OCI-LY1 (cell line): ENCODE results near the gene CCDC33.

Experiments
- H2AFZ ChIP-seq: fragments of 200-600 bp; sonication (generic), shearing (Covaris generic); 2 replicates; pipeline ENCODE4 v1.6.0; 2014; ENCODE audit warnings: antibody characterized with exemption, mild to moderate bottlenecking, low read length
- H3F3A ChIP-seq: fragments of 200-600 bp; sonication (generic), shearing (Covaris generic); 2 replicates; pipeline ENCODE4 v1.6.0; 2014; ENCODE audit warnings: mild to moderate bottlenecking, antibody characterized with exemption, low read length, moderate library complexity; ENCODE audit not compliant: insufficient read depth
- H3K27ac ChIP-seq: fragments of 200-600 bp; sonication (generic); 2 replicates; pipeline ENCODE4 v1.5.1; 2014; ENCODE audit warnings: low read length, mixed run types, mild to moderate bottlenecking, low read depth; ENCODE audit not compliant: poor library complexity, severe bottlenecking
- H3K27me3 ChIP-seq: fragments of 200-600 bp; sonication (generic); 2 replicates; pipeline ENCODE4 v1.6.0; 2014; ENCODE audit warnings: antibody characterized with exemption, mild to moderate bottlenecking, low read length, moderate library complexity; ENCODE audit not compliant: insufficient read depth
- H3K36me3 ChIP-seq: fragments of 200-600 bp; sonication (generic); 2 replicates; pipeline ENCODE4 v1.6.1; 2014; ENCODE audit warnings: mild to moderate bottlenecking, antibody characterized with exemption, low read length, moderate library complexity, mixed read lengths; ENCODE audit not compliant: insufficient read depth
- H3K4me1 ChIP-seq: fragments of 200-600 bp; sonication (generic); 2 replicates; pipeline ENCODE4 v1.5.1; 2014; ENCODE audit warnings: mild to moderate bottlenecking, low read length, moderate library complexity; ENCODE audit not compliant: insufficient read depth, severe bottlenecking
- H3K4me2 ChIP-seq: fragments of 200-600 bp; sonication (generic), shearing (Covaris generic); 2 replicates; pipeline ENCODE4 v1.6.1; 2014; ENCODE audit warnings: low read length
- H3K4me3 ChIP-seq: fragments of 200-600 bp; sonication (generic); 2 replicates; pipeline ENCODE4 v1.5.1; 2014; ENCODE audit warnings: low read length, low read depth, mild to moderate bottlenecking, mixed read lengths; ENCODE audit not compliant: poor library complexity, severe bottlenecking
- H3K79me2 ChIP-seq: fragments of 200-600 bp; shearing (Covaris generic); 2 replicates; pipeline ENCODE4 v1.6.1; 2016; ENCODE audit warnings: mixed run types, low read length, mixed read lengths; ENCODE audit not compliant: insufficient read depth
- H3K9ac ChIP-seq: fragments of 200-600 bp; sonication (generic), shearing (Covaris generic); 2 replicates; pipeline ENCODE4 v1.6.1; 2014; ENCODE audit warnings: mild to moderate bottlenecking, low read length, mixed read lengths
- H3K9me2 ChIP-seq: fragments of 200-600 bp; sonication (generic), shearing (Covaris generic); 2 replicates; pipeline ENCODE4 v1.6.1; 2014; ENCODE audit warnings: low read depth, mild to moderate bottlenecking, low read length, mixed read lengths
- H3K9me3 ChIP-seq: fragments of 200-600 bp; shearing (Covaris generic); 2 replicates; pipeline ENCODE4 v1.6.1; 2014; ENCODE audit warnings: low read length, mixed read lengths
- H4K20me1 ChIP-seq: fragments of 200-600 bp; sonication (generic), shearing (Covaris generic); 2 replicates; pipeline ENCODE4 v1.6.0; 2016; ENCODE audit warnings: mild to moderate bottlenecking, low read length; ENCODE audit not compliant: insufficient read depth
- EZH2 ChIP-seq: fragments of 200-600 bp; sonication (generic), shearing (Covaris generic); IDR thresholded peaks from 2 replicates; pipeline ENCODE4 v1.8.0; 2017; ENCODE audit warnings: borderline replicate concordance, mixed run types, mild to moderate bottlenecking, antibody characterized with exemption, low read length, moderate library complexity, mixed read lengths
- TF ChIP-seq, protein P1 (sequence below): fragments of 200-600 bp; sonication (generic), shearing (Covaris generic); IDR thresholded peaks from 2 replicates; pipeline ENCODE4 v1.5.1; 2017; ENCODE audit warnings: mild to moderate bottlenecking, antibody characterized with exemption, low read length, moderate library complexity, mixed read lengths

CCDC33 gene

DNA sequence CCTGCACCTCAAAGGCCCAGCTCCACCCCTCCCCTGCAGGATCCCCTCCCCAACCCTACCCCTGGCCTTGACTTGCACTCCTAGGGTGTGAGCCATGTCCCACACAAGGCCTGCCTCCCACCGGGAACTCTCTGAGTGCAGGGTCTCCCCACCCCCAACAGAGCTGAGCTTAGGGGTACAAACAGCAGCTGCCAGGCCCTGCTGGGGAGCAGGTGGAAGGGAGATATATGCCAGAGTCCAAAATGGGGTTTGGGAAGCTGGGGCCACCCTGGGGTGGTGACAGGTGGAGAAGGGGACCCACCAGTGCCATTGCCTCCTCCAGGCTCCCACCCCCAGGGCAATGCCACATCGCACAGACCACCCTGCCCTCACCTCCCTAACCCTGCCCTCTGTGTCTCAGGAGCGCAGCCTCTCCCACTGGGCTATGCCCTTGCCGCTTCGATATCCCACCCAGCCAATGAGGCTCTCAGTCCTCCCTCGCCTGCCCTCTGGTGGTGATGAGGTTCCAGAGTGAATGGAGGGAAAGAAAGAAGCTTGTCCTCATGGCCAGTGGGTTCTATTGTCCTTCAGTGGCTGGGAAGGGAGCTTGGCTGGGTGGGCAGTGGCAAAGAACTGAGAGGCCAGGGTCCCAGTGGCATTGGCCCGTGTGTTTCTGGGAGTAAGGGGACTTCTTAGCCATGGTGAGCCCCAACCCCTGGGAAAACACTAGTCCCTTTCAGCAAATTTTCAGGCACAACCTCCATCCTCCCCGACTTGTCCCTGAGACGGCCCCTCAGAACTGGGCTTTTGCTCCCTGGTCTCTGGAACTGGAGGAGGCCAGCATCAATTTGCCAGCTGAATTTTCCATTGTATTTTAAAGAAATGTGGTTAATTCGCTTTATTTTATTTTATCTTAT lies 84.5 kb downstream of the CCDC33 start:
- H3K9ac ChIP-seq, result no peak overlapping the region
- H3K79me2 ChIP-seq, result no peaks in the 10 kb centered on the region
- no peak overlapping the region for H3K27ac ChIP-seq
- H3K9me3 ChIP-seq, result no peaks in the 10 kb centered on the region
- no peaks in the 10 kb centered on the region for H3K27me3 ChIP-seq
- H3K4me1 ChIP-seq, result no peaks in the 10 kb centered on the region
- no peak overlapping the region for H3K4me3 ChIP-seq
- H3K9me2 ChIP-seq, result no peaks in the 10 kb centered on the region
- no peaks in the 10 kb centered on the region for H4K20me1 ChIP-seq
- H2AFZ ChIP-seq, result no peak overlapping the region
- TF ChIP-seq, protein P1, sequence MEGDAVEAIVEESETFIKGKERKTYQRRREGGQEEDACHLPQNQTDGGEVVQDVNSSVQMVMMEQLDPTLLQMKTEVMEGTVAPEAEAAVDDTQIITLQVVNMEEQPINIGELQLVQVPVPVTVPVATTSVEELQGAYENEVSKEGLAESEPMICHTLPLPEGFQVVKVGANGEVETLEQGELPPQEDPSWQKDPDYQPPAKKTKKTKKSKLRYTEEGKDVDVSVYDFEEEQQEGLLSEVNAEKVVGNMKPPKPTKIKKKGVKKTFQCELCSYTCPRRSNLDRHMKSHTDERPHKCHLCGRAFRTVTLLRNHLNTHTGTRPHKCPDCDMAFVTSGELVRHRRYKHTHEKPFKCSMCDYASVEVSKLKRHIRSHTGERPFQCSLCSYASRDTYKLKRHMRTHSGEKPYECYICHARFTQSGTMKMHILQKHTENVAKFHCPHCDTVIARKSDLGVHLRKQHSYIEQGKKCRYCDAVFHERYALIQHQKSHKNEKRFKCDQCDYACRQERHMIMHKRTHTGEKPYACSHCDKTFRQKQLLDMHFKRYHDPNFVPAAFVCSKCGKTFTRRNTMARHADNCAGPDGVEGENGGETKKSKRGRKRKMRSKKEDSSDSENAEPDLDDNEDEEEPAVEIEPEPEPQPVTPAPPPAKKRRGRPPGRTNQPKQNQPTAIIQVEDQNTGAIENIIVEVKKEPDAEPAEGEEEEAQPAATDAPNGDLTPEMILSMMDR, result peak; percentile 61
- no peak for TF ChIP-seq EZH2
- H3K36me3 ChIP-seq, result no peaks in the 10 kb centered on the region
- no peak overlapping the region for H3K4me2 ChIP-seq
- H3F3A ChIP-seq, result no peaks in the 10 kb centered on the region

DNA sequence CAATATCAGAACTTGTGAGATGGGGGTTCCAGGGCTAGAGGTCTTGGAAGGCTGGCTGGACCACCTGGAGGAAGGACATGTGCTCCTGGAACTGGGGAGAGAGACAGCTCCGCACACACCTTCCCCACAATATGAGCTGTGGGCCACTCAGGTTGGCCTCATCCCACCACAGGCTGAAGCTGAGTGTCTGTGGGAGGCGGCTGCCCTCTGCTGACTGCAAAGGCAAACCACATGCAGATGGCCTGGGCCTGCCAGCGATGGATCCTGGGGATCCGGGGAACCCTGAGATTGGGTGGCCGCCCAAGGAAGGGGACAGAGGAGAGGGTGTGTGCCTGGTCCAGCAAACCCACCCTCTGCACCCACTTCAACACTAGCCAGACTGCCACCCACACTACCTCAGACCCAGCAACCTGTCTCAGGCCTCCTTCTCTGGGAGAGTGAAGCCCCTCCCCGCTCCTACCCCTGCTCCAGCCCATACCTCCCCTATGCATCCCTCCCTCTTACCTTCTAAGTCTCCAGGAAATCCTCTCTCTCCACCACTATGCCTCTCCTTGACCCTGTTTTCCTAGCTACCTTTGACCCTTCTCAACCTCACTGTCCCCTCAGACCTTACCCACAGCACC lies 86.5 kb downstream of the CCDC33 start:
- no peaks in the 10 kb centered on the region for H3K27me3 ChIP-seq
- no peak overlapping the region for H3K9ac ChIP-seq
- H3F3A ChIP-seq, result no peaks in the 10 kb centered on the region
- no peak overlapping the region for H2AFZ ChIP-seq
- no peaks in the 10 kb centered on the region for H3K9me2 ChIP-seq
- H3K79me2 ChIP-seq, result no peaks in the 10 kb centered on the region
- no peaks in the 10 kb centered on the region for H3K4me1 ChIP-seq
- H3K4me3 ChIP-seq, result no peak overlapping the region
- H3K4me2 ChIP-seq, result no peak overlapping the region
- H3K36me3 ChIP-seq, result no peaks in the 10 kb centered on the region
- no peak for TF ChIP-seq EZH2
- TF ChIP-seq, protein P1, result peak; percentile 76
- H4K20me1 ChIP-seq, result no peaks in the 10 kb centered on the region
- no peaks in the 10 kb centered on the region for H3K9me3 ChIP-seq
- H3K27ac ChIP-seq, result no peak overlapping the region

DNA sequence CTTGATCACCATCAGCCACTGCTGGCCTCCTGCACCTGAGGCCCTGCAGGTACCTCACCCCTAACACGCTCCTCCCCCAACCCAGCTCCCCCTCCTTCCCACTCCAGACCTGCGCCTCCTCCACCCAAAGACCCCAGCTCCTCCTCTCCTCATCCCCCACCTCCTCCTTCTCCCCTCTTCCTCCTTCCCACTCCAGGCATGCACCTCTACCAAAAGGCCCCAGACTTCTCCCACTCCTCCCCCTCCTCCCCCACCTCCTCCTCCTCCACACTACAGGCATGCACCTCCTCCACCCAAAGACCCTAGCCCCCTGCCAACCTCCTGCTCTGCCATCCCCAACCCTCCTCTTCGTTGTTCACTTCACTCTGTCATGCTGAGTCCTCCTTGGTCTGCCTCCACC lies 88.6 kb downstream of the CCDC33 start:
- Histone ChIP-seq H4K20me1 (no peaks in the 10 kb centered on the region), H3K27me3 (peaks cover 4% of the 10 kb centered on the region; the same call in 1 of the 2 replicates), H3K9ac (no peak overlapping the region), H3K9me3 (no peaks in the 10 kb centered on the region), H3F3A (no peaks in the 10 kb centered on the region), H3K27ac (no peak overlapping the region), H3K79me2 (no peaks in the 10 kb centered on the region), H2AFZ (no peak overlapping the region), H3K4me1 (no peaks in the 10 kb centered on the region), H3K4me2 (no peak overlapping the region), H3K4me3 (no peak overlapping the region), H3K36me3 (no peaks in the 10 kb centered on the region), H3K9me2 (no peaks in the 10 kb centered on the region)
- no peak for TF ChIP-seq EZH2
- TF ChIP-seq, protein P1, result no peak
